GM18502 (cell line): Measurements from ENCODE around the gene PCNT.
"Not testable (repeated sequence)": the region's sequence is repeated elsewhere in the genome, so short reads cannot be mapped to it uniquely, and the experiment has no call there.

Source experiments
- ATAC-seq: cut with Tn5 transposase; IDR thresholded peaks from one replicate; pipeline ENCODE4 v1.9.1; 2021; ENCODE audit warnings: mild to moderate bottlenecking; ENCODE audit not compliant: unreplicated experiment, poor library complexity

PCNT gene

GRCh38 chr21:46301759-46302158, 22.2 kb upstream of the PCNT start:
- no peak for ATAC-seq

DNA sequence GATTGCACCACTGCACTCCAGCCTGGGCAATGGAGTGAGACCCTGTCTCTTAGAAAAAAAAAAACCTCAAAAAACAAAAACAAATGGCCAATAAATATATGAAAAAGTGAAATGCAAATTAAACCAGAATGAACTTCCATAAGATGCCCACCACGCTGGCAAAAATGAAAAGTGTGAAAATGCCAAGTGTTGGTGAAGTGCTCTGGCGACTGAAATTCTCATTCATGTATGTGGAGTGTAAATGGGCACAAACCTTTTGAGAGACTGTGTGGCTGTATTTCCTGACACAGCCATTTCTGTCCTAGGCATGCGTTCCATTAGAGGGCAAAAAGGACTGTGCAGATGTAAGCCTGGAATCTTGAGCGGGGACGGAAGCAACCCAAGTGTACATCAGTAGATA, 19.5 kb upstream of the PCNT start:
- no peak for ATAC-seq

- ATAC-seq, result no peak
Measured at GRCh38 chr21:46304955-46305354, 19.0 kb upstream of the PCNT start.

DNA sequence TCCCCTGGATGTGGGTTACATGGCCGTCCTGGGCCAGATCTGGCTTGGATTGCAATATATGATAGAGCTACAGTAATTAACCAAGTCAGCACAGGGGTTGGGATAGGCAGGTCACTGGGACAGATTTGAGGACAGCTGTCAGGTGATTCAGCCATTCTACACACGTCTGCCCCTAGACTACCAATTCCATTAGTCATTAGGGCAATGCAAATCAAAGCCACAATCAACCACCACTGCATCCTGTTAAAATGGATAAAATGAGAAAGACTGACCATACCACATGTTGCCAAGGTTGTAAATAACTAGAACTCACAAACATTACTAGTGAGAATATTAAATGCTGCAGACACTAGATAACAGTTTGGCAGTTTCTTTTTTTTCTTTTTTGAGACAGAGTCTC, 16.3 kb upstream of the PCNT start:
- no peak for ATAC-seq

- ATAC-seq, result no peak
Measured at GRCh38 chr21:46308431-46308830, 15.5 kb upstream of the PCNT start.

- ATAC-seq, result not testable (repeated sequence)
Measured at GRCh38 chr21:46310260-46310659, 13.7 kb upstream of the PCNT start.

GRCh38 chr21:46311568-46311967, 12.4 kb upstream of the PCNT start:
- no peak for ATAC-seq

- ATAC-seq, result no peak
Measured at GRCh38 chr21:46312949-46313348, 11.0 kb upstream of the PCNT start.

DNA sequence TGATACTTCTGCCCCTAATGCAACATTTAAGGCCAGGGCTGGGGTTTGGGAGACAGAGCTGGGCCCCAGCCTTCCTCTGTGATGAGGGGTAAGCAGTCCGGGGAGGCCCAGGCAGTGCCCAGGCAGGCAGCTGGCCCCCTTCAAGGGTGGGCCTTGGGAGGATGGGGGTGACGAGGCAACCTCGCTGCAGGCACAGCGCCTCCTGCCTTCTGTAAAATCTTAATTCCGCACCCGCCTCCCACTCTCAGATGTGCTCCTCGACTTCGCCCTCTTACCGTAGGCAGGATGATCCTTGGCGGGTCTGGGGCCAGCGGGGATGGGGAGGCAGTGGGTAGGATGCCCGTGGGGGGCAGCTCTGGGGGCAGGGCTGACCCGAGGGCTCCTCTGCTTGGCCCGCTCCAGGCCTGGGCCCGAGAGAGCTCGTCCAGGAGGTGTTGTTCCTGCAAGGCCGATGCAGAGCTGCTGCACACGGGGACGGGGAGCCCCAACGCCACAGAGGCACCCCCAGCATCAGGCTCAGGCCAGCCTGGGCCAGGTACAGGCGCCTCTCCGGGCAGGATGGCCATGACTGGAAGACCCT, 9.4 kb upstream of the PCNT start:
- ATAC-seq, result no peak

- no peak for ATAC-seq
Measured at GRCh38 chr21:46316708-46317324, 7.1 kb upstream of the PCNT start.

- ATAC-seq, result no peak
Measured at GRCh38 chr21:46317710-46318463, 6.1 kb upstream of the PCNT start.

DNA sequence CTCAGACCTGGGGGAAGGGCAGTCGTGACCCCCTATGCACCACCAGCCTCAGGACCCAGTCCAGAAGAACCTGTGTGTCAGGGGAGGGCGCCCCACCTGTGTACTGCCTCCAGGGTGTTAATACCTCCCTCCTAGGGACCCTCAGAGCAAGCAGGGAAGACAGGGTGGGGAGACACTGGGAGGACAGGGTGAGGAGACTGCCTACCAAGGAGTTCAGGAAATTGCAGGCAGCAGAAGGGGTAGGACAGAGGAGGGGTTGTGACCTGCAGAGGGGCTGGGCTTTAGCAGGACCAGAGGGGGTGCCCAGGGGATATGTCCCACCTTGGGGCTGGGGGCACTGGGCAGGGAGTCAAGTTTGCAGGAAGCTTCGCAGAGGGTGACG, 5.5 kb upstream of the PCNT start:
- no peak for ATAC-seq

GRCh38 chr21:46319186-46319585, 4.8 kb upstream of the PCNT start:
- ATAC-seq, result no peak

DNA sequence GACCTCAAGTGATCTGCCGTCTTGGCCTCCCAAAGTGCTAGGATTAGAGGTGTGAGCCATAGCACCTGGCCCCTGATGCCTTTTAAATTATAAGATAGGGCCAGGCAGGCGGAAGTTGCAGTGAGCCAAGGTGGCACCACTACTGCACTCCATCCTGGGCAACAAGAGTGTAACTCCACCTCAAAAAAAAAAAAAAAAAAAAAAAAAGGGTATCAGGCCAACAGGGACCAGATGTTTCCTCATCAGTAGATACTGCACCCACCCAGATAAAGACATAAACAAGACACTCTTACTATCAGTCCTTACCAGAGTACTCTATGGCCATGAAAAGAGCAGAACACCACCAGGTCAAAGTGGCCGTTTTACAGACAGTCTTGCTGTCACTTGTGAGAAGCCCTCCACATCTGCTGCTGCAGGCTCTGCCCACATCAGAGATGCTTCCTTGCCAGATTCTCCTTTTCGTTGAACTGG, 3.6 kb upstream of the PCNT start:
- ATAC-seq, result no peak

DNA sequence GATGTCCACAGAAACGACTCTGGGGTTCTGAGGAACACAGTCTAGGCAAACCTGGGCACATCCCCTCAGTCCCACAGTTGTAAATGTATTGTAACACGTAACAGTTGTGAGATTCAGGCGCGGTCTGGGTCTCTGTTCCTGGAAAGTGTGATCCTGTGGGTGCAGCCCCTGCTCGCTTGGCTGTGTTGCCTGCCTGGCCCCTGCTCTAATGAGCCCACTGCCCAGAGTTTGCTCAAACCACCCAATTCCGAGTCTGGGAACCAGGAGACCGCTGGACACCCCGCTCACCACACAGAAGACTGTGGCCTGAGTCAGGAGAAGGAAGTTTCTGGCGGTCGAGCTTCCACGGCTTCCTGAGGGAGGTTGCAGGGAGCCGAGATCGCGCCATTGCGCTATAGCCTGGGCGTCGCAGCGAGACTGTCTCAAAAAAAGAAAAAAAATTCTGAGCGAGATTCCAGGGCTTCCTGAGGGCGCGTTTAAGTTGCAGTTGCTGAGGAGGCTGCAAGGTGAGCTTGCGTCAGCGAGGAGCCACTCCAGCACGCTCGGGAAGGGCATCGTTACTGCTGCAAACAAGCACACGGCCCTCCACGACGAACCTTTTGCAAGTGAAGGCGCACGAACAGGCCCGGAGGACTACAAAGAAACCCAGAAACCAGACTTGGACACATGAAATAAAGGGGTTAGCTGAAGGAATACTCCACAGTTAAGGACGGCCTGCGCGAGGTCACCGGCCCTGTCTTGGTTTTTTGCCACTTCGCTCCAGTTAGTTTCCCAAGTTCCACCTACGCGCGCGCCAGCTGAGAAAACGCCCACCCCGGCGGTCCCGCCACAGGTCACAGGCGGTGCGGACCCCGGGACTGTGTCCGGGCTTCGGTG, 1.4 kb upstream of the PCNT start:
- ATAC-seq, result no peak

DNA sequence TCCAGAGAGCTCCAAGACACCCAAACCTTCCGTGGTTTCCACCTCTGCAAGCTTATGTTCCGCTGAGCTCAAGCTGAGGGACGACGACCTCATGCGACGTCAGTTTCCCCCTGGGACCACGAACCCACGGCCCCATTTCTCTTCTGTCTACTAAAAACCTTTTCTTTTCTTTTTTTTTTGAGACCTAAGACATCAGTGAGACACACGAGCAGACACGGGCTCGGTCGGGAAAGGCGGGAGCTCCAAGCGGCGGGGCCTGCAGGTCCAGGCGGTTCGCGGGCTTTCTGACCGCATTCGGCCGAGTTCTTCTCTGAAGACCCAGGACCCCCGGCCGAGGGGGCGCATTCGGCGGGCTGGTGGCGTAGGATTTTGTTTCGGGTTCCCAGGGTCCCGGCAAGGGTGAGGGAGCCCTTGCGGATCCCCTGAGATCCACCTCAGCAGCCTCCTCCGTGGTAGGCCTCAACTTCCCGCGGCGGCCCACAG, 688 bp upstream of the PCNT start:
- ATAC-seq, result peak; percentile 4

- peak; percentile 56 for ATAC-seq
Measured at GRCh38 chr21:46324390-46325072, 575 bp downstream of the PCNT start.

GRCh38 chr21:46325073-46325912, 1.3 kb downstream of the PCNT start:
- no peak for ATAC-seq

GRCh38 chr21:46326110-46326703, 2.3 kb downstream of the PCNT start:
- no peak for ATAC-seq
